Naive thymus-derived CD8-positive, alpha-beta T cell (primary cell): ENCODE results near the gene BMI1. TPM values are rescaled to one million over a fixed set of nuclear protein-coding genes. Genes with fewer than 3 reads are reported as not detected.
"Not testable (repeated sequence)": the region's sequence is repeated elsewhere in the genome, so short reads cannot be mapped to it uniquely, and the experiment has no call there.

ENCODE experiments used
- ATAC-seq, 2 donors: fragments of 150-1000 bp; cut with Tn5 transposase in 1 of 2; sonication (Bioruptor Pico), chemical (Tn5 transposase) in 1 of 2; 1 replicate in 1 of 2; 2 replicates in 1 of 2; pipeline ENCODE4 v1.10.0; 2021; ENCODE audit warnings: mild to moderate bottlenecking in 2 of 2, moderate library complexity in 2 of 2
- POLR2A ChIA-PET: fragments of 350-600 bp; sonication (Branson Sonifier 250); formaldehyde crosslinking; loops from one replicate; lab custom pipeline; 2021; ENCODE audit warnings: antibody characterized with exemption; lab: Charles Lee
- DNase-seq, 10 donors: peaks; one replicate each; pipeline versions ENCODE4 v3.0.0 to v3.0.0-alpha.2; 2020 to 2022
- H3K27ac Mint-ChIP-seq, 10 donors: one replicate each; pipeline ENCODE4 v1.8.0; 2020 to 2022; ENCODE audit warnings: mild to moderate bottlenecking in 10 of 10, mixed read lengths in 10 of 10, moderate library complexity in 4 of 10, inconsistent platforms in 1 of 10
- H3K27me3 Mint-ChIP-seq, 5 donors: one replicate each; pipeline ENCODE4 v1.8.0; 2021 to 2022; ENCODE audit warnings: mixed read lengths in 5 of 5
- H3K36me3 Mint-ChIP-seq, 3 donors: one replicate each; pipeline ENCODE4 v1.8.0; 2020 to 2022; ENCODE audit warnings: mixed read lengths in 3 of 3, mild to moderate bottlenecking in 2 of 3, inconsistent platforms in 1 of 3
- H3K4me1 Mint-ChIP-seq, 4 donors: one replicate each; pipeline ENCODE4 v1.8.0; 2021 to 2022; ENCODE audit warnings: mixed read lengths in 4 of 4
- H3K4me3 Mint-ChIP-seq, 10 donors: one replicate each; pipeline ENCODE4 v1.8.0; 2020 to 2022; ENCODE audit warnings: mild to moderate bottlenecking in 10 of 10, mixed read lengths in 10 of 10, moderate library complexity in 6 of 10, inconsistent platforms in 1 of 10
- H3K9me3 Mint-ChIP-seq, 9 donors: one replicate each; pipeline ENCODE4 v1.8.0; 2020 to 2022; ENCODE audit warnings: mixed read lengths in 9 of 9, mild to moderate bottlenecking in 3 of 9, inconsistent platforms in 1 of 9, moderate library complexity in 1 of 9
- polyA plus RNA-seq, 3 donors: library from polyadenylated mRNA; unstranded; fragments of 300-500 nt; fragmentation: Illumina TruSeq; gene quantifications; one replicate each; pipeline ENCODE4 v1.2.3, GENCODE V29; 2021
- total RNA-seq, 8 experiments: library from RNA in 2 of 8; stranded (reverse) in 2 of 8; gene quantifications; one replicate each; pipeline ENCODE4 v1.2.3 and lab custom pipeline; 2021 to 2026

The BMI1 gene
- total and polyA plus RNA-seq, 5 experiments from 2014 or later: 22.5 to 80.3 (median 32.9) TPM

GRCh38 chr10:22310012-22310411 is 10.9 kb upstream of the BMI1 start:
- ATAC-seq: not testable (repeated sequence)

GRCh38 chr10:22310928-22311327 is 10.0 kb upstream of the BMI1 start:
- Mint-ChIP-seq H3K27me3 (peaks cover 8 to 27% (median 18%) of the 10 kb centered on the region in 5 donors), H3K36me3 (no peaks in the 10 kb centered on the region), H3K27ac (no peak overlapping the region), H3K4me3 (no peak overlapping the region), H3K4me1 (peaks cover 0 to 13% (median 5%) of the 10 kb centered on the region in 4 donors), H3K9me3 (peaks cover 0 to 2% (median 0%) of the 10 kb centered on the region in 9 donors)
- ATAC-seq (no peak), DNase-seq (no peak)
- POLR2A ChIA-PET: no interaction called here

More at GRCh38 chr10:22310012-22310411, 10.9 kb upstream of the BMI1 start:
- H3K4me3 Mint-ChIP-seq, H3K9me3 Mint-ChIP-seq, H3K4me1 Mint-ChIP-seq, DNase-seq, H3K36me3 Mint-ChIP-seq, H3K27ac Mint-ChIP-seq, POLR2A ChIA-PET: not testable (repeated sequence)
- peaks cover 8 to 29% (median 16%) of the 10 kb centered on the region in 5 donors for H3K27me3 Mint-ChIP-seq

- Mint-ChIP-seq H3K36me3 (peaks cover 0 to 3% (median 0%) of the 10 kb centered on the region in 3 donors), H3K4me3 (peak overlapping the region in 7 of 10 donors; percentile 7 to 99 (median 92)), H3K4me1 (peaks cover 3 to 45% (median 15%) of the 10 kb centered on the region in 4 donors), H3K27me3 (peaks cover 4 to 12% (median 10%) of the 10 kb centered on the region in 5 donors), H3K27ac (peak overlapping the region in 3 of 10 donors; percentile 94 to 98 (median 97)), H3K9me3 (peaks cover 0 to 2% (median 0%) of the 10 kb centered on the region in 9 donors)
- DNase-seq (no peak), ATAC-seq (no peak)
- POLR2A ChIA-PET: interaction anchor here (2.4 to 5.5 kb wide), 4 partner anchors 25 to 122 kb away, joined by 12 to 67 read pairs (median 44); no protein-coding TSS in a partner anchor
Measured at GRCh38 chr10:22314852-22315251, 6.0 kb upstream of the BMI1 start.

GRCh38 chr10:22315455-22316285 is 5.2 kb upstream of the BMI1 start:
- H3K4me3 Mint-ChIP-seq: peak overlapping the region; percentile 87 to 99 (median 93)
- DNase-seq (no peak), ATAC-seq (peak; percentile 15 to 29)
- POLR2A ChIA-PET: interaction anchor here (0.6 to 5.5 kb wide), 14 partner anchors 9 to 313 kb away, joined by 3 to 67 read pairs (median 5); partner anchors contain the start of gene DNAJC1
- peaks cover 0 to 9% (median 3%) of the 10 kb centered on the region in 3 donors for H3K36me3 Mint-ChIP-seq
- H3K27ac Mint-ChIP-seq: peak overlapping the region; percentile 85 to 98 (median 94)
- peaks cover 4 to 16% (median 12%) of the 10 kb centered on the region in 5 donors for H3K27me3 Mint-ChIP-seq
- H3K9me3 Mint-ChIP-seq: peaks cover 0 to 2% (median 0%) of the 10 kb centered on the region in 9 donors
- H3K4me1 Mint-ChIP-seq: peaks cover 6 to 48% (median 20%) of the 10 kb centered on the region in 4 donors

- peak within 1 kb of the TSS; percentile 93 to 98 (median 96) for H3K27ac Mint-ChIP-seq
Measured at GRCh38 chr10:22316286-22317075, 4.4 kb upstream of the BMI1 start, which contains the start of gene COMMD3. COMMD3 (plus strand) TSS chr10:22316388; CDS start chr10:22316418, 30 bp downstream.

GRCh38 chr10:22317076-22317370 is 3.9 kb upstream of the BMI1 start:
- ATAC-seq (no peak), DNase-seq (no peak)
- Mint-ChIP-seq H3K9me3 (peaks cover 0 to 2% (median 0%) of the 10 kb centered on the region in 9 donors), H3K36me3 (peaks cover 0 to 9% (median 3%) of the 10 kb centered on the region in 3 donors), H3K27ac (peak overlapping the region; percentile 93 to 98 (median 94)), H3K27me3 (peaks cover 0 to 19% (median 9%) of the 10 kb centered on the region in 5 donors), H3K4me1 (peaks cover 6 to 49% (median 20%) of the 10 kb centered on the region in 4 donors), H3K4me3 (peak overlapping the region; percentile 82 to 92 (median 91))
- POLR2A ChIA-PET: interaction anchor here (0.6 to 5.5 kb wide), 9 partner anchors 8 to 335 kb away, joined by 3 to 67 read pairs (median 7); no protein-coding TSS in a partner anchor

More at GRCh38 chr10:22316286-22317075, 4.4 kb upstream of the BMI1 start, which contains the start of gene COMMD3:
- H3K27me3 Mint-ChIP-seq: peaks cover 0 to 18% (median 11%) of the 10 kb centered on the region in 5 donors
- peaks cover 0 to 2% (median 0%) of the 10 kb centered on the region in 9 donors for H3K9me3 Mint-ChIP-seq
- ATAC-seq: peak; percentile 63 to 64
- H3K36me3 Mint-ChIP-seq: peaks cover 0 to 9% (median 3%) of the 10 kb centered on the region in 3 donors
- peak within 1 kb of the TSS; percentile 88 to 99 (median 93) for H3K4me3 Mint-ChIP-seq
- peaks cover 6 to 48% (median 20%) of the 10 kb centered on the region in 4 donors for H3K4me1 Mint-ChIP-seq
- peak; percentile 63 to 86 (median 75) for DNase-seq
- POLR2A ChIA-PET: interaction anchor here (0.6 to 5.5 kb wide), 16 partner anchors 8 to 335 kb away, joined by 3 to 67 read pairs (median 4); partner anchors contain the start of gene DNAJC1

GRCh38 chr10:22317771-22318565 is 2.9 kb upstream of the BMI1 start:
- Mint-ChIP-seq H3K9me3 (peaks cover 0 to 5% (median 0%) of the 10 kb centered on the region in 9 donors), H3K4me1 (peaks cover 6 to 58% (median 29%) of the 10 kb centered on the region in 4 donors), H3K27me3 (peaks cover 0 to 28% (median 16%) of the 10 kb centered on the region in 5 donors), H3K27ac (peak overlapping the region in 5 of 10 donors; percentile 6 to 94 (median 11)), H3K4me3 (peak overlapping the region in 7 of 10 donors; percentile 20 to 92 (median 70)), H3K36me3 (peaks cover 0 to 9% (median 6%) of the 10 kb centered on the region in 3 donors)
- ATAC-seq: no peak
- POLR2A ChIA-PET: interaction anchor here (0.7 to 5.5 kb wide), 3 partner anchors 17 to 119 kb away, joined by 4 to 67 read pairs (median 62); no protein-coding TSS in a partner anchor
- no peak for DNase-seq

- POLR2A ChIA-PET: interaction anchor here (1.0 to 1.8 kb wide), 3 partner anchors 21 to 118 kb away, joined by 3 to 14 read pairs (median 4); no protein-coding TSS in a partner anchor
- peaks cover 0 to 5% (median 0%) of the 10 kb centered on the region in 9 donors for H3K9me3 Mint-ChIP-seq
- peak overlapping the region in 5 of 10 donors; percentile 14 to 96 (median 44) for H3K4me3 Mint-ChIP-seq
- H3K36me3 Mint-ChIP-seq: peaks cover 0 to 9% (median 6%) of the 10 kb centered on the region in 3 donors
- H3K27me3 Mint-ChIP-seq: peaks cover 0 to 28% (median 15%) of the 10 kb centered on the region in 5 donors
- ATAC-seq (no peak), DNase-seq (no peak)
- peaks cover 6 to 66% (median 36%) of the 10 kb centered on the region in 4 donors for H3K4me1 Mint-ChIP-seq
- H3K27ac Mint-ChIP-seq: peak overlapping the region in 1 of 10 donors; percentile 10
Measured at GRCh38 chr10:22318772-22319171, 2.1 kb upstream of the BMI1 start.

- H3K4me1 Mint-ChIP-seq: peaks cover 9 to 74% (median 44%) of the 10 kb centered on the region in 4 donors
- ATAC-seq: no peak
- peak overlapping the region in 9 of 10 donors; percentile 88 to 97 (median 94) for H3K27ac Mint-ChIP-seq
- H3K4me3 Mint-ChIP-seq: peak overlapping the region; percentile 79 to 97 (median 92)
- no peak for DNase-seq
- POLR2A ChIA-PET: interaction anchor here (0.7 to 3.8 kb wide), 8 partner anchors 12 to 794 kb away, joined by 3 to 17 read pairs (median 4); partner anchors contain the start of gene SKIDA1
- peaks cover 0 to 5% (median 0%) of the 10 kb centered on the region in 9 donors for H3K9me3 Mint-ChIP-seq
- peaks cover 0 to 9% (median 6%) of the 10 kb centered on the region in 3 donors for H3K36me3 Mint-ChIP-seq
- H3K27me3 Mint-ChIP-seq: peaks cover 3 to 32% (median 18%) of the 10 kb centered on the region in 5 donors
Measured at GRCh38 chr10:22319547-22319979, 1.3 kb upstream of the BMI1 start.

GRCh38 chr10:22319980-22320558 is 830 bp upstream of the BMI1 start:
- Mint-ChIP-seq H3K36me3 (peaks cover 0 to 9% (median 6%) of the 10 kb centered on the region in 3 donors), H3K27ac (peak overlapping the region; percentile 88 to 97 (median 94)), H3K27me3 (peaks cover 3 to 33% (median 19%) of the 10 kb centered on the region in 5 donors), H3K4me3 (peak overlapping the region; percentile 79 to 97 (median 92)), H3K9me3 (peaks cover 0 to 5% (median 0%) of the 10 kb centered on the region in 9 donors), H3K4me1 (peaks cover 12 to 75% (median 48%) of the 10 kb centered on the region in 4 donors)
- DNase-seq: peak in 2 of 10 donors; percentile 16 to 34
- ATAC-seq: no peak
- POLR2A ChIA-PET: interaction anchor here (1.0 to 3.8 kb wide), 7 partner anchors 12 to 795 kb away, joined by 3 to 17 read pairs (median 5); partner anchors contain the start of gene SKIDA1
